H1 (cell line): Measurements from ENCODE around the gene GTSF1L. TPM values are rescaled to one million over a fixed set of nuclear protein-coding genes. Genes with fewer than 3 reads are reported as not detected.

Experiments used
- CTCF ChIA-PET: fragments of 300-600 bp; sonication (Branson Sonifier 250); formaldehyde crosslinking; loops from one replicate; lab custom pipeline; 2021; ENCODE audit not compliant: partially characterized antibody; lab: Charles Lee
- POLR2A ChIA-PET: fragments of 300-600 bp; sonication (Branson Sonifier 250); formaldehyde crosslinking; loops from one replicate; lab custom pipeline; 2021; ENCODE audit warnings: inconsistent platforms; ENCODE audit not compliant: partially characterized antibody; lab: Charles Lee
- DNase-seq, 2 experiments: peaks; one replicate each; pipeline versions ENCODE4 v3.0.0 to v3.0.0-alpha.2; 2010 to 2022; ENCODE audit warnings: low spot score in 2 of 2, low read depth in 1 of 2, mixed read lengths in 1 of 2
- FAIRE-seq: peaks from 2 replicates; lab custom pipeline; 2011; peaks lifted over from hg19 to GRCh38; lab: Jason Lieb, UNC
- H2AFZ ChIP-seq: 2 replicates; pipeline ENCODE4 v1.8.1; 2012; ENCODE audit warnings: low read length, inconsistent platforms
- H2AK5ac ChIP-seq: 2 replicates; pipeline ENCODE4 v1.6.1; 2013; ENCODE audit warnings: low read depth, low read length
- H2BK120ac ChIP-seq: replicated peaks from 2 replicates; pipeline ENCODE3; 2013; ENCODE audit warnings: low read depth, low read length, inconsistent platforms
- H2BK12ac ChIP-seq: 2 replicates; pipeline ENCODE4 v1.6.1; 2013; ENCODE audit warnings: low read depth, low read length
- H2BK15ac ChIP-seq: 2 replicates; pipeline ENCODE4 v1.6.1; 2013; ENCODE audit warnings: low read length
- H2BK20ac ChIP-seq: 2 replicates; pipeline ENCODE4 v1.6.1; 2013; ENCODE audit warnings: low read length
- H2BK5ac ChIP-seq: 2 replicates; pipeline ENCODE4 v1.6.1; 2013; ENCODE audit warnings: low read depth, low read length
- H3K14ac ChIP-seq: 2 replicates; pipeline ENCODE4 v1.6.1; 2013; ENCODE audit warnings: inconsistent platforms; ENCODE audit not compliant: insufficient read length
- H3K18ac ChIP-seq: 2 replicates; pipeline ENCODE4 v1.6.1; 2013; ENCODE audit warnings: low read length; ENCODE audit errors: extremely low read depth
- H3K23ac ChIP-seq: 2 replicates; pipeline ENCODE4 v1.6.1; 2013; ENCODE audit warnings: inconsistent platforms; ENCODE audit not compliant: insufficient read length
- H3K23me2 ChIP-seq: 2 replicates; pipeline ENCODE4 v1.6.1; 2013; ENCODE audit warnings: low read depth, low read length
- H3K27ac ChIP-seq: 2 replicates; pipeline ENCODE4 v1.6.1; 2011; ENCODE audit warnings: low read depth, low read length, inconsistent platforms
- H3K27me3 ChIP-seq, 4 experiments: replicated peaks in 1 of 4; 1 replicate in 1 of 4; 2 replicates in 3 of 4; pipeline versions ENCODE4 v1.6.1 to v1.8.1; 2011 to 2013; ENCODE audit warnings: low read length in 3 of 4, mild to moderate bottlenecking in 3 of 4, inconsistent platforms in 2 of 4, mixed read lengths in 2 of 4, moderate library complexity in 1 of 4; ENCODE audit not compliant: control insufficient read depth in 3 of 4, insufficient read depth in 3 of 4; ENCODE audit errors: extremely low read depth in 1 of 4
- H3K36me3 ChIP-seq, 4 experiments: 2 replicates each; pipeline versions ENCODE4 v1.6.1 to v1.8.1; 2011 to 2013; ENCODE audit warnings: mild to moderate bottlenecking in 4 of 4, low read length in 3 of 4, moderate library complexity in 2 of 4, control low read depth in 1 of 4, inconsistent platforms in 1 of 4; ENCODE audit not compliant: insufficient read depth in 4 of 4, control insufficient read depth in 2 of 4
- H3K4ac ChIP-seq: replicated peaks from 2 replicates; pipeline ENCODE3; 2013; ENCODE audit warnings: low read length, low read depth, mixed read lengths, inconsistent platforms; ENCODE audit not compliant: insufficient read length
- H3K4me1 ChIP-seq, 4 experiments: replicated peaks in 1 of 4; 1 replicate in 1 of 4; 2 replicates in 3 of 4; pipeline versions ENCODE4 v1.6.1 to v1.8.1; 2011 to 2013; ENCODE audit warnings: low read length in 3 of 4, inconsistent platforms in 2 of 4, mixed read lengths in 1 of 4; ENCODE audit not compliant: insufficient read depth in 4 of 4, control insufficient read depth in 3 of 4
- H3K4me2 ChIP-seq, 2 experiments: 2 replicates each; pipeline versions ENCODE4 v1.6.1 to v1.8.1; 2011 to 2013; ENCODE audit warnings: low read depth in 2 of 2, low read length in 2 of 2, control low read depth in 1 of 2, inconsistent platforms in 1 of 2, mild to moderate bottlenecking in 1 of 2; ENCODE audit not compliant: insufficient read depth in 1 of 2
- H3K4me3 ChIP-seq, 4 experiments: fragments of 200-600, 300-600 bp in 1 of 4; sonication (generic), shearing (Covaris generic), sonication (Bioruptor Twin) in 1 of 4; 2 replicates each; pipeline versions ENCODE4 v1.5.1 to v1.8.1; 2011 to 2016; ENCODE audit warnings: low read length in 4 of 4, low read depth in 3 of 4, control low read depth in 2 of 4, inconsistent platforms in 2 of 4, mild to moderate bottlenecking in 2 of 4, mixed read lengths in 1 of 4, moderate library complexity in 1 of 4; ENCODE audit not compliant: insufficient read depth in 2 of 4; ENCODE audit errors: extremely low read depth in 1 of 4
- H3K56ac ChIP-seq: replicated peaks from 2 replicates; pipeline ENCODE3; 2013; ENCODE audit warnings: low read depth, mild to moderate bottlenecking, mixed read lengths, low read length, inconsistent platforms; ENCODE audit not compliant: insufficient read length
- H3K79me1 ChIP-seq: 2 replicates; pipeline ENCODE4 v1.6.1; 2013; ENCODE audit warnings: low read depth, low read length, control low read depth
- H3K79me2 ChIP-seq, 2 experiments: 2 replicates each; pipeline versions ENCODE4 v1.6.1 to v1.8.1; 2012 to 2013; ENCODE audit warnings: low read length in 2 of 2, mild to moderate bottlenecking in 2 of 2, inconsistent platforms in 1 of 2; ENCODE audit not compliant: insufficient read depth in 2 of 2, control insufficient read depth in 1 of 2
- H3K9ac ChIP-seq, 4 experiments: replicated peaks in 1 of 4; 1 replicate in 1 of 4; 2 replicates in 3 of 4; pipeline versions ENCODE4 v1.6.1 to v1.8.1; 2011 to 2013; ENCODE audit warnings: low read depth in 3 of 4, low read length in 3 of 4, control low read depth in 2 of 4, mild to moderate bottlenecking in 2 of 4, moderate library complexity in 2 of 4, inconsistent platforms in 1 of 4; ENCODE audit errors: extremely low read depth in 1 of 4
- H3K9me3 ChIP-seq, 2 experiments: 2 replicates each; pipeline versions ENCODE4 v1.6.1 to v1.8.1; 2012 to 2013; ENCODE audit warnings: mild to moderate bottlenecking in 2 of 2, moderate library complexity in 2 of 2, control low read depth in 1 of 2, inconsistent platforms in 1 of 2, low read depth in 1 of 2, low read length in 1 of 2, mixed read lengths in 1 of 2; ENCODE audit not compliant: insufficient read depth in 2 of 2
- H4K20me1 ChIP-seq, 2 experiments: replicated peaks in 1 of 2; 2 replicates each; pipeline versions ENCODE3 to v1.8.1; 2011 to 2013; ENCODE audit warnings: inconsistent platforms in 2 of 2, low read length in 2 of 2, mild to moderate bottlenecking in 1 of 2; ENCODE audit not compliant: insufficient read depth in 2 of 2, control insufficient read depth in 1 of 2
- H4K5ac ChIP-seq: 2 replicates; pipeline ENCODE4 v1.6.1; 2013; ENCODE audit warnings: low read length, low read depth, mixed read lengths, inconsistent platforms; ENCODE audit not compliant: insufficient read length
- H4K8ac ChIP-seq: 2 replicates; pipeline ENCODE4 v1.8.0; 2013; ENCODE audit warnings: mild to moderate bottlenecking, moderate library complexity, low read length, inconsistent platforms; ENCODE audit not compliant: insufficient read depth; ENCODE audit errors: extremely low read depth
- H4K91ac ChIP-seq: replicated peaks from 2 replicates; pipeline ENCODE3; 2013; ENCODE audit warnings: low read length, mixed read lengths, inconsistent platforms; ENCODE audit not compliant: insufficient read length
- CHD1 ChIP-seq: IDR thresholded peaks from 2 replicates; pipeline ENCODE4 v1.6.1; 2012; ENCODE audit warnings: low read depth, low read length, improper control_type of control experiment
- GABPA ChIP-seq: IDR thresholded peaks from 2 replicates; pipeline ENCODE4 v1.6.1; 2011; ENCODE audit warnings: mild to moderate bottlenecking, low read length, moderate library complexity, borderline replicate concordance; ENCODE audit not compliant: insufficient read depth
- KDM4A ChIP-seq: IDR thresholded peaks from one replicate; pipeline ENCODE4 v1.7.1; 2012; ENCODE audit warnings: low read depth, mild to moderate bottlenecking, moderate library complexity, low read length, inconsistent platforms; ENCODE audit not compliant: severe bottlenecking
- RBBP5 ChIP-seq: IDR thresholded peaks from 2 replicates; pipeline ENCODE4 v1.7.1; 2012; ENCODE audit warnings: low read depth, mild to moderate bottlenecking, inconsistent platforms, low read length, moderate library complexity, borderline replicate concordance
- SP1 ChIP-seq: IDR thresholded peaks from 2 replicates; pipeline ENCODE4 v1.6.1; 2011; ENCODE audit warnings: low read depth, low read length
- SRF ChIP-seq: IDR thresholded peaks from 2 replicates; pipeline ENCODE4 v1.6.1; 2011; ENCODE audit warnings: mild to moderate bottlenecking, low read depth, low read length, moderate library complexity
- YY1 ChIP-seq: IDR thresholded peaks from 2 replicates; pipeline ENCODE4 v1.6.1; 2011; ENCODE audit warnings: low read depth, mild to moderate bottlenecking, low read length
- WGBS, 2 experiments: shearing (Covaris generic) in 1 of 2; methylation state at CpG; one replicate each; pipeline versions ENCODE4 v1.1.6 to v1.1.7; 2013 to 2015; ENCODE audit warnings: low lambda C conversion rate in 2 of 2, mixed read lengths in 2 of 2, inconsistent platforms in 1 of 2, low coverage in 1 of 2, missing lambda C conversion rate in 1 of 2; ENCODE audit not compliant: insufficient replicate concordance in 2 of 2, insufficient coverage in 1 of 2, insufficient read length in 1 of 2; ENCODE audit errors: extremely low coverage in 1 of 2, missing lambda C conversion rate in 1 of 2; 5-methylcytosine and 5-hydroxymethylcytosine counted together
- polyA plus RNA-seq, 7 experiments: library from polyadenylated mRNA; depleted of rRNA in 3 of 7; stranded (reverse) in 5 of 7; unstranded in 2 of 7; fragments of >200 nt in 5 of 7; fragments of 200-250 nt in 2 of 7; gene quantifications; 1 replicate in 5 of 7; 2 replicates in 1 of 7; 4 replicates in 1 of 7; pipeline versions ENCODE4 v1.2.1 to v1.2.3, GENCODE V29; 2011 to 2013; ENCODE audit warnings: missing spikeins in 2 of 7, mixed read lengths in 2 of 7
- total RNA-seq: library from RNA; stranded (reverse); fragmentation: NEBNext Ultra II Directional; extraction: Animal tissue kit (Norgen Biotek cat#: 25700); gene quantifications from 2 replicates; pipeline ENCODE4 v1.2.1, GENCODE V29; 2021
- TF ChIP-seq, protein P1 (sequence below): IDR thresholded peaks from 2 replicates; pipeline ENCODE4 v1.6.1; 2011; ENCODE audit warnings: low read length, improper control_type of control experiment
- TF ChIP-seq, protein P2 (sequence below), 3 experiments: IDR thresholded peaks; 1 replicate in 2 of 3; 2 replicates in 1 of 3; pipeline versions ENCODE4 v1.5.1 to v1.6.1; 2011; ENCODE audit warnings: low read length in 3 of 3, mild to moderate bottlenecking in 3 of 3, inconsistent platforms in 2 of 3, low read depth in 1 of 3, moderate library complexity in 1 of 3; ENCODE audit not compliant: insufficient read depth in 1 of 3; ENCODE audit errors: control extremely low read depth in 1 of 3

GTSF1L gene
- total and polyA plus RNA-seq, 2 of the 8 experiments (the other 6 are each of a cell fraction or from before 2014, with no cell fraction given) = not detected

DNA sequence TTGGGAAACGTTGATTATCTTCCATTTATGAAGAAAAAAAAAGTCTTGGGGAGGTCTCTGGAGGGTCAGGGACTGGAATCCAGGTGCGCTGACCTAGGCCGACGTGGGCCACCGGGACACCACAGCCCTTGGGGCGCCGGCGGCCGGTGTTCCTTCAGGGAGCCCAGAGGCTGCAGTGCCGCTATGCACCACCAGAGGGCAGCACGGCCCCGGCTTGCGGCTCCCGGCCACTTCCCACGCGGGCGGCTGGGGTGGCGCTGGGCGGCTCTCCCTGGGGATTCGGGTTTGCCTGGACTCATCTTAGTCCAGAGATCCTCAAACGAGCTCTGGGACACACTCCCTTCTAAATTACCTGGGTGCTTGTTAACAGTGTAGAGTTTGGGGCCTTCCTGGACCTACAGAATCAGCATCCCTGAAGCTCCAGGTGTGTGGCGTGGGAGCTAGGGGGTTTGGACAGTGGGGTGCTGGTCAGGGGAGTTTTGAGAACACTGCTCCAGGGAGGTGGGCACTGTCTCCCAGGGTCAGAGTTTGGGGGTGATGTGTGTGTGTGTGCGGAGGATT is 23.0 kb upstream of the GTSF1L start:
- no peak for FAIRE-seq
- no peak overlapping the region for H3K4me2 ChIP-seq
- peak; percentile 53 to 100 for DNase-seq
- TF ChIP-seq, protein P1, sequence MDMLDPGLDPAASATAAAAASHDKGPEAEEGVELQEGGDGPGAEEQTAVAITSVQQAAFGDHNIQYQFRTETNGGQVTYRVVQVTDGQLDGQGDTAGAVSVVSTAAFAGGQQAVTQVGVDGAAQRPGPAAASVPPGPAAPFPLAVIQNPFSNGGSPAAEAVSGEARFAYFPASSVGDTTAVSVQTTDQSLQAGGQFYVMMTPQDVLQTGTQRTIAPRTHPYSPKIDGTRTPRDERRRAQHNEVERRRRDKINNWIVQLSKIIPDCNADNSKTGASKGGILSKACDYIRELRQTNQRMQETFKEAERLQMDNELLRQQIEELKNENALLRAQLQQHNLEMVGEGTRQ = no peak
- no peak for TF ChIP-seq KDM4A
- TF ChIP-seq GABPA = peak; percentile 53; the same call in 1 of the 2 replicates
- TF ChIP-seq SP1 = no peak
- no peak for TF ChIP-seq CHD1
- TF ChIP-seq YY1 = no peak; the same call in 1 of the 2 replicates
- TF ChIP-seq, protein P2, sequence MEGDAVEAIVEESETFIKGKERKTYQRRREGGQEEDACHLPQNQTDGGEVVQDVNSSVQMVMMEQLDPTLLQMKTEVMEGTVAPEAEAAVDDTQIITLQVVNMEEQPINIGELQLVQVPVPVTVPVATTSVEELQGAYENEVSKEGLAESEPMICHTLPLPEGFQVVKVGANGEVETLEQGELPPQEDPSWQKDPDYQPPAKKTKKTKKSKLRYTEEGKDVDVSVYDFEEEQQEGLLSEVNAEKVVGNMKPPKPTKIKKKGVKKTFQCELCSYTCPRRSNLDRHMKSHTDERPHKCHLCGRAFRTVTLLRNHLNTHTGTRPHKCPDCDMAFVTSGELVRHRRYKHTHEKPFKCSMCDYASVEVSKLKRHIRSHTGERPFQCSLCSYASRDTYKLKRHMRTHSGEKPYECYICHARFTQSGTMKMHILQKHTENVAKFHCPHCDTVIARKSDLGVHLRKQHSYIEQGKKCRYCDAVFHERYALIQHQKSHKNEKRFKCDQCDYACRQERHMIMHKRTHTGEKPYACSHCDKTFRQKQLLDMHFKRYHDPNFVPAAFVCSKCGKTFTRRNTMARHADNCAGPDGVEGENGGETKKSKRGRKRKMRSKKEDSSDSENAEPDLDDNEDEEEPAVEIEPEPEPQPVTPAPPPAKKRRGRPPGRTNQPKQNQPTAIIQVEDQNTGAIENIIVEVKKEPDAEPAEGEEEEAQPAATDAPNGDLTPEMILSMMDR (IDR thresholded peaks at IDR 0.05; ENCODE audit: control extremely low read depth in 1 of 3, insufficient read depth in 1 of 3, low read depth in 1 of 3, low read length in 3 of 3) = peak; percentile 94 to 97 (median 95)
- no peak for TF ChIP-seq RBBP5
- TF ChIP-seq SRF = no peak

More for the DNA sequence above, 23.0 kb upstream of the GTSF1L start:
- no peak overlapping the region for H3K56ac ChIP-seq
- H2AK5ac ChIP-seq = no peak overlapping the region
- no peak overlapping the region for H3K14ac ChIP-seq
- H2BK5ac ChIP-seq = no peak overlapping the region
- 20% methylated on average over 23 of the region's 23 CpGs; no CpG with 5 or more reads in 1 of the 2 experiments for WGBS, 2 experiments
- H3K23me2 ChIP-seq = no peaks in the 10 kb centered on the region
- no peaks in the 10 kb centered on the region for H4K20me1 ChIP-seq
- H3K4ac ChIP-seq = no peak overlapping the region
- no peak overlapping the region for H3K9ac ChIP-seq
- peak overlapping the region; percentile 46; the same call in 1 of the 2 replicates for H2BK15ac ChIP-seq
- H3K27ac ChIP-seq = no peak overlapping the region
- H4K91ac ChIP-seq = no peak overlapping the region
- H3K23ac ChIP-seq = no peak overlapping the region
- H4K8ac ChIP-seq = peak overlapping the region; percentile 28
- no peak overlapping the region for H2BK12ac ChIP-seq
- H2AFZ ChIP-seq = peak overlapping the region; percentile 70; the same call in 1 of the 2 replicates
- no peak overlapping the region for H3K4me3 ChIP-seq
- H2BK20ac ChIP-seq = 0 out of 2 replicates have a peak overlapping the region, but pooled peaks have one; percentile 72
- no peaks in the 10 kb centered on the region for H3K9me3 ChIP-seq
- H3K79me1 ChIP-seq = no peaks in the 10 kb centered on the region
- H3K36me3 ChIP-seq = no peaks in the 10 kb centered on the region
- no peak overlapping the region for H3K18ac ChIP-seq
- H3K79me2 ChIP-seq = no peaks in the 10 kb centered on the region
- H2BK120ac ChIP-seq = no peak overlapping the region
- no peaks in the 10 kb centered on the region for H3K27me3 ChIP-seq
- H3K4me1 ChIP-seq = peaks cover 0 to 4% (median 1%) of the 10 kb centered on the region in 4 experiments; a peak in 2 of 7 replicates
- ChIA-PET POLR2A (interaction anchor here (0.7 kb wide), 1 partner anchor 282 kb away, joined by 3 read pairs; no protein-coding TSS in a partner anchor), CTCF (interaction anchor here (0.6 to 3.6 kb wide), 36 partner anchors 8 to 342 kb away, joined by 3 to 26 read pairs (median 4); no protein-coding TSS in a partner anchor)
- no peak overlapping the region for H4K5ac ChIP-seq
